Right atrium auricular region (tissue), 2 donors: Measurements from ENCODE around the gene GLIPR1L2. TPM values are rescaled to one million over a fixed set of nuclear protein-coding genes. Genes with fewer than 3 reads are reported as not detected.
"Not testable (repeated sequence)": the region's sequence is repeated elsewhere in the genome, so short reads cannot be mapped to it uniquely, and the experiment has no call there.

Experiments
- DNase-seq: peaks from one replicate; pipeline ENCODE4 v3.0.0-alpha.2; 2019; ENCODE audit warnings: low spot score
- H3K27ac ChIP-seq, 2 donors: fragments of 200-600 bp; sonication (generic); 1 replicate in 1 of 2; 2 replicates in 1 of 2; pipeline ENCODE4 v1.5.1; 2016 to 2019
- H3K27me3 ChIP-seq, 2 donors: fragments of 200-600 bp; sonication (generic); one replicate each; pipeline versions ENCODE4 v1.5.1 to v1.6.0; 2017 to 2019
- H3K36me3 ChIP-seq: fragments of 200-600 bp; sonication (generic); one replicate; pipeline ENCODE4 v1.5.1; 2016
- H3K4me1 ChIP-seq, 2 donors: fragments of 200-600 bp; sonication (generic); one replicate each; pipeline versions ENCODE4 v1.5.1 to v1.6.0; 2017 to 2019
- H3K4me3 ChIP-seq, 2 donors: fragments of 200-600 bp; sonication (generic); 1 replicate in 1 of 2; 2 replicates in 1 of 2; pipeline ENCODE4 v1.5.1; 2017 to 2019; ENCODE audit warnings: mild to moderate bottlenecking in 1 of 2, moderate library complexity in 1 of 2
- H3K9me3 ChIP-seq, 2 donors: fragments of 200-600 bp; sonication (generic); one replicate each; pipeline ENCODE4 v1.5.1; 2019
- CTCF ChIP-seq, 2 donors: fragments of 200-600 bp; sonication (generic); IDR thresholded peaks; one replicate each; pipeline ENCODE4 v1.5.1; 2019; ENCODE audit warnings: antibody characterized with exemption in 2 of 2
- total RNA-seq, 2 donors: library from RNA; depleted of rRNA; stranded (reverse); fragments of >200 nt; gene quantifications; one replicate each; pipeline ENCODE4 v1.1.0, GENCODE V29; 2016

Gene GLIPR1L2
- total RNA-seq, 2 donors from 2014 or later = 2.3 to 3.8 TPM

- no peak for DNase-seq
- Histone ChIP-seq H3K27ac (no peak overlapping the region), H3K4me1 (no peaks in the 10 kb centered on the region), H3K36me3 (no peaks in the 10 kb centered on the region), H3K27me3 (no peaks in the 10 kb centered on the region), H3K4me3 (no peak overlapping the region), H3K9me3 (no peaks in the 10 kb centered on the region)
- no peak for TF ChIP-seq CTCF (IDR thresholded peaks at IDR 0.05)
Observed at GRCh38 chr12:75443709-75444108, 52.8 kb downstream of the GLIPR1L2 start.

GRCh38 chr12:75444429-75445136 is 53.7 kb downstream of the GLIPR1L2 start:
- Histone ChIP-seq H3K4me1 (no peaks in the 10 kb centered on the region), H3K27ac (no peak overlapping the region), H3K4me3 (no peak overlapping the region), H3K27me3 (no peaks in the 10 kb centered on the region), H3K36me3 (no peaks in the 10 kb centered on the region), H3K9me3 (no peaks in the 10 kb centered on the region)
- no peak for TF ChIP-seq CTCF (IDR thresholded peaks at IDR 0.05)
- no peak for DNase-seq

- not testable (repeated sequence) for DNase-seq, H3K36me3 ChIP-seq, H3K27me3 ChIP-seq, H3K4me3 ChIP-seq, H3K9me3 ChIP-seq, H3K4me1 ChIP-seq, H3K27ac ChIP-seq
Observed at GRCh38 chr12:75445137-75445507, 54.2 kb downstream of the GLIPR1L2 start.

GRCh38 chr12:75446857-75447256 is 56.0 kb downstream of the GLIPR1L2 start:
- no peak for DNase-seq
- no peak overlapping the region for H3K4me3 ChIP-seq
- no peak for TF ChIP-seq CTCF (IDR thresholded peaks at IDR 0.05)
- H3K9me3 ChIP-seq = no peaks in the 10 kb centered on the region
- no peaks in the 10 kb centered on the region for H3K36me3 ChIP-seq
- H3K27me3 ChIP-seq = no peaks in the 10 kb centered on the region
- H3K4me1 ChIP-seq = no peaks in the 10 kb centered on the region
- H3K27ac ChIP-seq = no peak overlapping the region

GRCh38 chr12:75447691-75448393 is 57.0 kb downstream of the GLIPR1L2 start:
- TF ChIP-seq CTCF (IDR thresholded peaks at IDR 0.05) = no peak
- Histone ChIP-seq H3K4me1 (no peaks in the 10 kb centered on the region), H3K36me3 (no peaks in the 10 kb centered on the region), H3K9me3 (no peaks in the 10 kb centered on the region), H3K27ac (no peak overlapping the region), H3K27me3 (no peaks in the 10 kb centered on the region), H3K4me3 (no peak overlapping the region)
- no peak for DNase-seq

- Histone ChIP-seq H3K27me3 (no peaks in the 10 kb centered on the region), H3K4me1 (no peaks in the 10 kb centered on the region), H3K36me3 (no peaks in the 10 kb centered on the region), H3K9me3 (peaks cover 0 to 9% of the 10 kb centered on the region in 2 donors), H3K27ac (no peak overlapping the region), H3K4me3 (no peak overlapping the region)
- no peak for TF ChIP-seq CTCF (IDR thresholded peaks at IDR 0.05)
- DNase-seq = no peak
Observed at GRCh38 chr12:75452675-75453330, 61.9 kb downstream of the GLIPR1L2 start.
